HG02763 (cell line): ENCODE data around the gene LASP1NB.

Experiments
- ATAC-seq: cut with Tn5 transposase; IDR thresholded peaks from one replicate; pipeline ENCODE4 v1.9.1; 2021; ENCODE audit warnings: mild to moderate bottlenecking, moderate library complexity; ENCODE audit not compliant: unreplicated experiment

Gene LASP1NB

GRCh38 chr17:38925263-38925995 is at the start of gene LASP1NB:
LASP1NB (plus strand) TSS chr17:38925614.
- ATAC-seq, result no peak

GRCh38 chr17:38877130-38877851 is 48.1 kb upstream of the LASP1NB start:
- no peak for ATAC-seq

- no peak for ATAC-seq
Observed at GRCh38 chr17:38879878-38880665, 45.3 kb upstream of the LASP1NB start.

- ATAC-seq, result no peak
Observed at GRCh38 chr17:38881600-38882191, 43.7 kb upstream of the LASP1NB start.

GRCh38 chr17:38882870-38883269 is 42.5 kb upstream of the LASP1NB start:
- ATAC-seq, result no peak

GRCh38 chr17:38883592-38884526 is 41.6 kb upstream of the LASP1NB start:
- ATAC-seq, result no peak

GRCh38 chr17:38885044-38885727 is 40.2 kb upstream of the LASP1NB start:
- no peak for ATAC-seq

GRCh38 chr17:38885728-38886642 is 39.4 kb upstream of the LASP1NB start:
- ATAC-seq, result no peak

GRCh38 chr17:38886643-38887010 is 38.8 kb upstream of the LASP1NB start:
- no peak for ATAC-seq

- ATAC-seq, result no peak
Observed at GRCh38 chr17:38888842-38889241, 36.6 kb upstream of the LASP1NB start.

- ATAC-seq, result no peak
Observed at GRCh38 chr17:38889745-38890409, 35.5 kb upstream of the LASP1NB start.

- no peak for ATAC-seq
Observed at GRCh38 chr17:38890410-38890746, 35.0 kb upstream of the LASP1NB start.

- no peak for ATAC-seq
Observed at GRCh38 chr17:38891441-38891840, 34.0 kb upstream of the LASP1NB start.

GRCh38 chr17:38892083-38892482 is 33.3 kb upstream of the LASP1NB start:
- no peak for ATAC-seq

- no peak for ATAC-seq
Observed at GRCh38 chr17:38892620-38893019, 32.8 kb upstream of the LASP1NB start.

GRCh38 chr17:38893113-38893512 is 32.3 kb upstream of the LASP1NB start:
- ATAC-seq, result no peak

GRCh38 chr17:38893607-38894006 is 31.8 kb upstream of the LASP1NB start:
- no peak for ATAC-seq

- ATAC-seq, result no peak
Observed at GRCh38 chr17:38894276-38894675, 31.1 kb upstream of the LASP1NB start.
